Stimulated activated effector memory CD8-positive, alpha-beta T cell treated with anti-CD3 and anti-CD28 coated beads, Interleukin-12 subunit alpha, Interleukin-12 subunit beta, amount 100 ng/mL, for 72 hours (primary cell): ENCODE data around the gene SCYL1.
A peak's percentile ranks its signal among the peaks of the same experiment; 100 is the strongest.
"Not testable (repeated sequence)": the region's sequence is repeated elsewhere in the genome, so short reads cannot be mapped to it uniquely, and the experiment has no call there.

Source experiments
- ATAC-seq: fragments of 150-1000 bp; cut with Tn5 transposase; 2 replicates; pipeline ENCODE4 v1.10.0; 2021
- DNase-seq, 2 donors: peaks; one replicate each; pipeline ENCODE4 v3.0.0; 2021 to 2022; ENCODE audit warnings: low spot score in 2 of 2
- H3K27ac Mint-ChIP-seq: one replicate; pipeline ENCODE4 v1.8.0; 2022; ENCODE audit warnings: mild to moderate bottlenecking, mixed read lengths
- H3K36me3 Mint-ChIP-seq: one replicate; pipeline ENCODE4 v1.8.0; 2022; ENCODE audit warnings: mild to moderate bottlenecking, mixed read lengths
- H3K4me1 Mint-ChIP-seq: one replicate; pipeline ENCODE4 v1.8.0; 2022; ENCODE audit warnings: mixed read lengths
- H3K4me3 Mint-ChIP-seq: one replicate; pipeline ENCODE4 v1.8.0; 2022; ENCODE audit warnings: mild to moderate bottlenecking, mixed read lengths
- H3K9me3 Mint-ChIP-seq: one replicate; pipeline ENCODE4 v1.8.0; 2022; ENCODE audit warnings: mixed read lengths

The SCYL1 gene

DNA sequence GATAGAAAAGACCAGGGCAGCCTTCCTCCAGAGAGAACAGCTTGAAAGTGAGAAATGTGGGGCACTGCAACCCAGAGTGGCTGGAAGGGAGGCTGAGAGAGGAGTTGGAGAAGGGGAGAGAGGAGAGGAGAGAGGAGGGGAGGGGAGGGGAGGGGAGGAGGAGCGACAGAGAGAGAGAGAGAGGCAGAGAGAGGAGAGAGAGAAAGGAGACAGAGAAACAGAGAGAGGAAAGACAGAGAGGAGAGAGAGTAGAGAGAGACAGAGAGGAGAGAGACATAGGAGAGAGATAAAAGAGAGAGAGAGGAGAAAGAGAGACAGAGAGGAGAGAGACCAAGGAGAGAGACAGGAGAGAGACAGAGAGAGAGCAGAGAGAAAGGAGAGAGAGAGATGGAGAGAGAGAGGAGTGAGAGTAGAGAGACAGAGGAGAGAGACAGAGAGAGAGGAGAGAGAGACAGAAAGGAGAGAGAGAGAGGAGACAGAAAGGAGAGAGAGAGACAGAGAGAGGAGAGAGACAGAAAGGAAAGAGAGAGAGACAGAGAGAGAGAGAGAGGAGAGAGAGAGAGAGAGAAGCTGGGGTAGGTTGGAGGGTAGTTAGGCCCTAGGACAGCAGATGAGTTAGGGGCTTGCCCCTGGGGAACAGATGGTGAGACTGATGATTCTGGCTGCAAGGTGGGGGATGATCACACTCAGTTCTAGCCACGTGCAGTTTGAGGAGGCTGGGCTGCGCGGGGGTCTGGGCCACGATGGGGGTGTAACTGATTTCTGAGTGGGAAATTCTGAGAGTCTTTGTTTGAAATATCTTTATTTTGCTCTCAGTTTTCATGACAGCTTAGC, 8.5 kb upstream of the SCYL1 start:
- ATAC-seq (peak; percentile 65), DNase-seq (no peak)
- no peak overlapping the region for H3K4me3 Mint-ChIP-seq
- peaks cover 10% of the 10 kb centered on the region for H3K4me1 Mint-ChIP-seq
- no peaks in the 10 kb centered on the region for H3K9me3 Mint-ChIP-seq
- H3K36me3 Mint-ChIP-seq, result no peaks in the 10 kb centered on the region
- peak overlapping the region; percentile 62 for H3K27ac Mint-ChIP-seq

DNA sequence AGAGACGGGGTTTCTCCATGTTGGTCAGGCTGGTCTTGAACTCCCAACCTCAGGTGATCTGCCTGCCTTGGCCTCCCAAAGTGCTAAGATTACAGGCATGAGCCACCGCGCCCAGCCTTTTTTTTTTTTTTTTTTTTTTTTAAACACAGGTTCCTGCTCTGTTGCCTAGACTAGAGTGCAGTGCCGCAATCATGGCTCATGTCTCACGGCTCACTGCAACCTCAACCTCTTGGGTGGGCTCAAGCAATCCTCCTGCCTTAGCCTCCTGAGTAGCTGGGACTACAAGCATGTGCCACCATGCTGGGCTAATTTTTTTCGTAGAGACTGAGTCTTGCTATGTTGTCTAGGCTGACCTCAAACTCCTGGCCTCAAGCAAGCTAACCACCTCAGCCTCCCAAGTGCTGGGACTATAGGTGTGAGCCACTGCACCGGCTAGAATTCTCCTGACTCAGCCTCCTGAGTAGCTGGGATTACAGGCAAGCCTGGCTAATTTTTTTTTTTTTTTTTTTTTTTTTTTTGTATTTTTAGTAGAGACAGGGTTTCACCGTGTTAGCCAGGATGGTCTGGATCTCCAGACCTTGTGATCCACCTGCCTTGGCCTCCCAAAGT, 5.8 kb upstream of the SCYL1 start:
- peaks cover 28% of the 10 kb centered on the region for H3K4me1 Mint-ChIP-seq
- ATAC-seq, H3K36me3 Mint-ChIP-seq, H3K4me3 Mint-ChIP-seq, H3K27ac Mint-ChIP-seq, DNase-seq, H3K9me3 Mint-ChIP-seq: not testable (repeated sequence)

DNA sequence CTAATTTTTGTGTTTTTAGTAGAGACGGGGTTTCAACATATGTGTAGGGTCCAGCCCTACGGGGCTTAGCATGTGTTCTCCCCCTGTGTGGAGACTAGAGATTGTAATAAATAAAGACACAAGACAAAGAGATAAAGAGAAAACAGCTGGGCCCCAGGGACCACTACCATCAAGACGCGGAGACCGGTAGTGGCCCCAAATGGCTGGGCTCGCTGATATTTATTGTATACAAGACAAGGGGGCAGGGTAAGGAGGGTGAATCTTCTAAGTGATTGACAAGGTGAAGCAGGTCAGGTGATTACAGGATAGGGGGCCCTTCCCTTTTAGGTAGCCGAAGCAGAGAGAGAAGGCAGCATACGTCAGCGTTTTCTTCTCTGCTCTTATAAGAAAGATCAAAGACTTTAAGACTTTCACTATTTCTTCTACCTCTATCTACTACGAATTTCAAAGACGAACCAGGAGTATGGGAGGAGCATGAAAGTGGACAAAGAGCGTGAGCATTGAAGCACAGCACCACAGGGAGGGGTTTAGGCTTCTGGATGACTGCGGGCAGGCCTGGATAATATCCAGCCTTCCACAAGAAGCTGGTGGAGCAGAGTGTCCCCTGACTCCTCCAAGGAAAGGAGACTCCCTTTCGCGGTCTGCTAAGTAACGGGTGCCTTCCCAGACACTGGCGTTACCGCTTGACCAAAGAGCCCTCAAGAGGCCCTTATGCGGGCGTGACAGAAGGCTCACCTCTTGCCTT, 2.9 kb upstream of the SCYL1 start:
- Mint-ChIP-seq H3K4me3 (peak overlapping the region; percentile 84), H3K4me1 (peaks cover 36% of the 10 kb centered on the region)
- not testable (repeated sequence) for H3K9me3 Mint-ChIP-seq, H3K36me3 Mint-ChIP-seq, DNase-seq, ATAC-seq, H3K27ac Mint-ChIP-seq

DNA sequence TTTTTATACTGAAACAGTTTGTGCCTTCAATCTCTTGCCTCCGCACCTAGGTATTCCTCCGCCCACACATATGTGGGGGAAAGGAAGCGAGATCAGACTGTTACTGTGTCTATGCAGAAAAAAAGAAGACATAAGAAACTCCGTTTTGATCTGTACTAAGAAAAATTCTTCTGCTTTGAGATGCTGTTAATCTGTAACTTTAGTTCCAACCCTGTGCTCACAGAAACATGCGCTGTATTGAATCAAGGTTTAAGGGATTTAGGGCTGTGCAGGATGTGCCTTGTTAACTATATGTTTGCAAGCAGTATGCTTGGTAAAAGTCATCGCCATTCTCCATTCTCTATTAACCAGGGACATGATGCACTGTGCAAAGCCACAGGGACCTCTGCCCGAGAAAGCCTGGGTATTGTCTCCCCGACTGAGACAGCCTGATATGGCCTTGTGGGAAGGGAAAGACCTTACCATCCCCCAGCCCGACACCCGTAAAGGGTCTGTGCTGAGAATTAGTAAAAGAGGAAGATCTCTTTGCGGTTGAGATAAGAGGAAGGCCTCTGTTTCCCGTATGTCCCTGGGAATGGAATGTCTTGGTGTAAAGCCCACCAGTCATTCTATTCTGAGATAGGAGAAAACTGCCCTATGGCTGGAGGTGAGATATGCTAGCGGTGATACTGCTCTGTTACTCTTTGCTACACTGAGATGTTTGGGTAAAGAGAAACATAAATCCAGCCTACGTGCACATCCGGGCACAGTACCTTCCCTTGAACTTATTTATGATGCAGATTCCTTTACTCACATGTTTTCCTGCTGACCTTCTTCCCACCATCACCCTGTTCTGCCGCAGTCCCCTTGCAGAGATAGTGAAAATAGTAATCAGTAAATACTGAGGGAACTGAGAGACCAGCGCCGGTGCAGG, 1.9 kb upstream of the SCYL1 start:
- H3K36me3 Mint-ChIP-seq, result peaks cover 12% of the 10 kb centered on the region
- H3K9me3 Mint-ChIP-seq, ATAC-seq, DNase-seq: not testable (repeated sequence)
- H3K27ac Mint-ChIP-seq, result peak overlapping the region; percentile 55
- peaks cover 40% of the 10 kb centered on the region for H3K4me1 Mint-ChIP-seq
- peak overlapping the region; percentile 84 for H3K4me3 Mint-ChIP-seq

DNA sequence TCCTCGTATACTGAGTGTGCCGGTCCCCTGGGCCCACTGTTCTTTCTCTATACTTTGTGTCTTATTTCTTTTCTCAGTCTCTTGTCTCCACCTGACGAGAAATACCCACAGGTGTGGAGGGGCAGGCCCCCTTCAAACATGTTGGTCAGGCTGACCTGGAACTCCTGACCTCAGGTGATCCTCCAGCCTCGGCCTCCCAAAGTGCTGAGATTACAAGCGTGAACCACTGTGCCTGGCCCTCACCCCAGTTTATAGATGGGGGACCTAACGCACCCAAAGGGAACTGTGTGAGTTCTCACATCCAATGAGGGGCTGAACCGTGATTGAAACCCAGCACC, 1.3 kb upstream of the SCYL1 start:
- ATAC-seq, H3K9me3 Mint-ChIP-seq, DNase-seq: not testable (repeated sequence)
- Mint-ChIP-seq H3K27ac (peak overlapping the region; percentile 55), H3K36me3 (peaks cover 18% of the 10 kb centered on the region), H3K4me3 (peak overlapping the region; percentile 84), H3K4me1 (peaks cover 41% of the 10 kb centered on the region)

DNA sequence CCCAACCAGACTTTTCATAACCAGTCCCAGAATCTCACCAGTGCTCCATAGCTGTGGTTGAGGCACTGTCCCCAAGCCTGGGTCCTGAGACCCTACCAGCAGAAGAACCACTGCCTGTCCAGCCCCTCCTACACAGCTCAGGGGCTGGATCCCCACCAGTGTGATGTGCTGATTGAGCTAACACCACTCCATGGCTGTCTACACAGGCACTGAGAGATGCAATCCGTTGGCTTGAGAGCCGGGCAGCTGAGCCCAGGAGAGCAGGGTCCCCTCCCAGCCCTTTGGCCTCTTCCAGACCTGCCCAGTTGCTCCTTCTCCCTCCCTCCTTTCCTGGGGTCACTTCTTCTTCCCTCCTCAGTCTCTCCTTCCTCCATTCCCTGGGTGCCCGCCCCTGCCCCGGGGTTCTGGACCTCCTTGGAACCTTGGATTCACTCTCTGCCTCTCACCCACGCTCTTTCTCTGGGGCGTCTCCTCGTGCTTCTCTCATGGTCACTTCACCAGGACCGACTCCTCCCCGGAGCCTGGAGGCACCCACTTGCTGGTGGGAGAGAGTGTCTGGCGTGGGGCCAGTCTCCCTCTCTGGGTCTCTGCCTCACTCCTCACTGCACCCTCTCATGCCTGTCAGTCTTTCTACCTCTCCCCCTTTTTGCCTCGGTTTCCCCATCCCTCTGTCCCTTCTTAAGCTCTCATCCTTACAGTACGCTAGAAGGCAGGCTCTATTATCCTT, 706 bp upstream of the SCYL1 start:
- H3K36me3 Mint-ChIP-seq, result peaks cover 24% of the 10 kb centered on the region
- H3K9me3 Mint-ChIP-seq, result no peaks in the 10 kb centered on the region
- no peak for DNase-seq
- peak overlapping the region; percentile 88 for H3K27ac Mint-ChIP-seq
- peak; percentile 35 for ATAC-seq
- H3K4me3 Mint-ChIP-seq, result peak overlapping the region; percentile 84
- H3K4me1 Mint-ChIP-seq, result peaks cover 46% of the 10 kb centered on the region

DNA sequence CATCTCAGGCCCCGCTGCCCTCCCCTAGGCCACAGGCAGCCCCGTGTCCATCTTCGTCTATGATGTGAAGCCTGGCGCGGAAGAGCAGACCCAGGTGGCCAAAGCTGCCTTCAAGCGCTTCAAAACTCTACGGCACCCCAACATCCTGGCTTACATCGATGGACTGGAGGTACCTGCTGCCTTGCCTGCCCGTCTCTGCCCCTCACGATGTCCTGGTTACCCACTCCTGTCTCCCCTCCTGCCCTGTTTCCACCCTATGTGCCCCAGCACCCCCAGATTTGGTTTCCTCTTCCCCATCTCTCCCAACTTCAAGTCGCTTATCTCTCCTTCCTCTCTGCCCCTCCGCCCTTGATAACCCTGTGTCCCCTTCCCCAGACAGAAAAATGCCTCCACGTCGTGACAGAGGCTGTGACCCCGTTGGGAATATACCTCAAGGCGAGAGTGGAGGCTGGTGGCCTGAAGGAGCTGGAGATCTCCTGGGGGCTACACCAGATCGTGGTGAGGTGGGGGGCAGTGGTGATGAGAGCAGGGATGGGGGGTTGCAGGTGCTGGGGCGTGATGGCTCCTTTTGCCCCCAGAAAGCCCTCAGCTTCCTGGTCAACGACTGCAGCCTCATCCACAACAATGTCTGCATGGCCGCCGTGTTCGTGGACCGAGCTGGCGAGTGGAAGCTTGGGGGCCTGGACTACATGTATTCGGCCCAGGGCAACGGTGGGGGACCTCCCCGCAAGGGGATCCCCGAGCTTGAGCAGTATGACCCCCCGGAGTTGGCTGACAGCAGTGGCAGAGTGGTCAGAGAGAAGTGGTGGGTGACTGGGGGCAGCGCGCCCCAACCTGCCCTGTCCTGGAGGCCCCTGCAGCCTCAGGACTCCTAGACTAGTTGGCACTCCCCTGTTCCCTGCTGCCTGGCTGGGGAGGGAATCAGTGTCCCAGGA, 930 bp downstream of the SCYL1 start:
- Mint-ChIP-seq H3K4me3 (peak overlapping the region; percentile 84), H3K36me3 (peaks cover 34% of the 10 kb centered on the region), H3K4me1 (peaks cover 46% of the 10 kb centered on the region), H3K9me3 (no peaks in the 10 kb centered on the region), H3K27ac (peak overlapping the region; percentile 90)
- DNase-seq (no peak), ATAC-seq (no peak)

DNA sequence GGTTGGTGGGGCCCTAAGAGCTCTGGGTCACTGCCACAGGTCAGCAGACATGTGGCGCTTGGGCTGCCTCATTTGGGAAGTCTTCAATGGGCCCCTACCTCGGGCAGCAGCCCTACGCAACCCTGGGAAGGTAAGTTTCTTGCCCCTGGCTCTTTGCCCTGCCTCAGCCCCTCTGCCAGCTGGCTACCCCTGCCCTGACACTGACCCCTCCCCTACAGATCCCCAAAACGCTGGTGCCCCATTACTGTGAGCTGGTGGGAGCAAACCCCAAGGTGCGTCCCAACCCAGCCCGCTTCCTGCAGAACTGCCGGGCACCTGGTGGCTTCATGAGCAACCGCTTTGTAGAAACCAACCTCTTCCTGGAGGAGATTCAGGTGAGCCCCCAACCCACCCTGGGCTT, 1.9 kb downstream of the SCYL1 start:
- ATAC-seq (no peak), DNase-seq (no peak)
- peak overlapping the region; percentile 26 for H3K27ac Mint-ChIP-seq
- peaks cover 46% of the 10 kb centered on the region for H3K4me1 Mint-ChIP-seq
- peak overlapping the region; percentile 84 for H3K4me3 Mint-ChIP-seq
- H3K36me3 Mint-ChIP-seq, result peaks cover 43% of the 10 kb centered on the region
- H3K9me3 Mint-ChIP-seq, result no peaks in the 10 kb centered on the region

DNA sequence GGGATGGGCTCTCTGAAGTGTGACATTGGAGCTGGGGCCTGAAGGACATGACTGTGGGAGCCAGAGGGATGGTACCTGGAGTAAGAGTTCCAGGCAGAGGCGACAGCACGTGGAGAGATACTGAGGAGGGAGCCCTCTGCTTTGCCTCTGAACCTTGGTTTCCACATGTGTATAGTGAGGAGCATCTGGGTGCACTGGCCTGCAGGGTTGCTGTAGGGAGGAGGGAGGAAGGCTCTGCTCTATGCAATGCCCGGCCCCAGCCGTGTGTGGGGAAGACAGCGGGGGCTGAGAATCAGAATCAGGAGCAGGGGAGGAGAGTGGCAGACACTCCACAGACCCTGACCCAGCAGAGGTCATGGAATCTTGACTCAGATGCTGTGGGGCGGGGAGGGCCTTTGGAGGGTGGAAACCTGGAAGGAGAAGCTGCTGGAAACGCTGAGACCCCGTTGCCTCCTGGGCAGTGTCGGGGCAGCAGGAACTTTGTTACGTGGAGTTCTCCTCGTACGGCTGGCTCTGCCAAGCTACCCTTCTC, 4.0 kb downstream of the SCYL1 start:
- H3K4me3 Mint-ChIP-seq, result no peak overlapping the region
- H3K27ac Mint-ChIP-seq, result peak overlapping the region; percentile 5

DNA sequence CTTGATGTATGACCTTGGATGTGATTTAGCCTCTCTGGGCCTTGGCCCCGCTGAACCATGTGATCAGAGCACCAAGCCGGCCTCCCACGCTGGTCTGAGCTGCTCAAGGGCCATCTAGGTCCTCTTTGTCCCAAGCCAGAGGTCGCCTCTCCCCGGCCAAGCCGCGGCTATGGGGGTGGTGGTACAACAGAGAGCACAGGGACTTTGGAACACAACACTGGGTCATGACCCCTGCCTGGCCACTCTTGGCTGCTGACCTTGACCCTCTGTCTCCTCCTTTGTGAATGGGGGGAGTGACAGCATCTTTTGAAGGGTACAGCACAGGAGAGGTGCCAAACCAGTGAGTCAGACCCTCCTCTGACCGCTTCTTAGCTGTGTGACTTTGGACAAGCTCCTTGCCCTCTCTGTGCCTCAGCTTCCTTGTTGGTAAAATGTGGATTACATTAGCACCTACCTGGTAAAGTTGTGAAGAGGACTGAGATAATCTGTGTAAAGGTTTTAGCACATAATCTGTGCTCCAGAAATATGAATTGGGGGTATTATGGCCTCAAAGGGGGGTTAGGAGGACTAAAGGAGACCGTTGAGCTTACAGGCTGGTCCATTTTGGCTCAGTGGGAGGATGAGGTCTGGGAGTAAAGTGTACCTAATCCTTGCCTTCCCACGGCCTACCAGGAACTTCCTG, 4.7 kb downstream of the SCYL1 start:
- peaks cover 71% of the 10 kb centered on the region for H3K36me3 Mint-ChIP-seq
- H3K9me3 Mint-ChIP-seq, result no peaks in the 10 kb centered on the region
- H3K27ac Mint-ChIP-seq, result peak overlapping the region; percentile 78
- no peak overlapping the region for H3K4me3 Mint-ChIP-seq
- ATAC-seq, result no peak
- DNase-seq, result no peak
- H3K4me1 Mint-ChIP-seq, result peaks cover 27% of the 10 kb centered on the region

More for the DNA sequence above, 4.0 kb downstream of the SCYL1 start:
- Mint-ChIP-seq H3K9me3 (no peaks in the 10 kb centered on the region), H3K4me1 (peaks cover 29% of the 10 kb centered on the region), H3K36me3 (peaks cover 64% of the 10 kb centered on the region)
- no peak for DNase-seq
- ATAC-seq, result no peak

DNA sequence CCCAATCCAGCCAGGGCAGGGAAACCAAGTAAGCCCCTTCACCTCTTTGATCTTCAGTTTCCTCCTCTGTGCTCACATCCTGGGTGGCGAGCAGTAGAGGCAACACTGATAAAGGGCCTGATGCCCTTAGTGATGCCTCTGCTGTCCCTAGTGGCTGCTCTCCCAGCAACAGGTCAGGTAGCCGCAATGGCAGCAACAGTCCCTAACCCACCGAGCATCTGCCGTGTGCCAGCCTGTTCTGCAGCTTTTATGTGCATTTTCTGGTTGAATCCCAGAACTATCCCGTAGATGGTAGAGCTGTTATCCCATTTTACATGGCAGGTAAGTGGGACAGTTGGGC, 5.2 kb downstream of the SCYL1 start:
- H3K27ac Mint-ChIP-seq, result peak overlapping the region; percentile 78
- ATAC-seq (peak; percentile 58), DNase-seq (no peak)
- H3K4me1 Mint-ChIP-seq, result peaks cover 27% of the 10 kb centered on the region
- H3K36me3 Mint-ChIP-seq, result peaks cover 76% of the 10 kb centered on the region
- no peaks in the 10 kb centered on the region for H3K9me3 Mint-ChIP-seq
- no peak overlapping the region for H3K4me3 Mint-ChIP-seq

DNA sequence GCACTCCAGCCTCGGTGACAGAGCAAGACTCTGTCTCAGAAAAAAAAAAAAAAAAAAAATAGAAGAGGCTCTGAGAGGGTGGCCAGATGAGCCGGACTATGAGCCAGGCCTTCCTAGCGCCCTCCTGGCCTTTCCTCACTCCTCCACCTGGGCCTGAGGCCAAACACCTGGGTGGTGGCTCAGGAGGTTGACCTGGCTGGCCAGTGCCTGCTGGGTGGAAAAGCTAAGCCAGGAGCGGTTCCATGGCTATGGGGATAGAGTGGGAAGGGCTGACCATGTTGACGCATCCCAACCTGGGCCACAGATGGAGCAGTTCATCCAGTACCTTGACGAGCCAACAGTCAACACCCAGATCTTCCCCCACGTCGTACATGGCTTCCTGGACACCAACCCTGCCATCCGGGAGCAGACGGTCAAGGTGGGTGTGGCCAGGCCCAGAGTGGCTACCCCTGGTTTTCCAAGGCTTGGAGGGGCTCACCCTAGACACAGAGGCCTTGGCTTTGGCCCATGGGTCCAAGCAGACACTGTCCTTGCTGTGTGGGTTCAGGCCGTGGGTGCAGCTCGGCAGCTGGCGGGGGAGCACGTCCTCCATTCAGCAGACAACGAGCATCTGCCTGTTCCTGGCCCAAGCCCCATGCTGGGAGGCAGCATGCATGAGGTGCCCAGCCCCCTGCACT, 7.6 kb downstream of the SCYL1 start:
- Mint-ChIP-seq H3K27ac (no peak overlapping the region), H3K4me1 (peaks cover 12% of the 10 kb centered on the region), H3K9me3 (no peaks in the 10 kb centered on the region), H3K4me3 (no peak overlapping the region), H3K36me3 (peaks cover 88% of the 10 kb centered on the region)
- no peak for ATAC-seq
- no peak for DNase-seq
